ENCODE measurements around the gene PRRT4.
A peak's percentile ranks its signal among the peaks of the same experiment; 100 is the strongest.

PRRT4 gene

GRCh38 chr7:128361411-128362379 lies at the start of gene PRRT4:
PRRT4 (minus strand) TSS chr7:128361690.
- DNase-seq, result peak; percentile 74

GRCh38 chr7:128410451-128410753 lies 48.9 kb upstream of the PRRT4 start:
- no peak for DNase-seq

- DNase-seq, result peak; percentile 90
These were observed 48.3 kb upstream of the PRRT4 start, which contains the start of gene IMPDH1 for GRCh38 chr7:128409596-128410450. IMPDH1 (minus strand) TSS chr7:128409982; CDS start chr7:128409901, 81 bp downstream.

GRCh38 chr7:128408709-128409595 lies 47.5 kb upstream of the PRRT4 start:
- DNase-seq, result peak; percentile 76

- peak; percentile 28 for DNase-seq
These were observed 46.5 kb upstream of the PRRT4 start for GRCh38 chr7:128407751-128408708.

GRCh38 chr7:128407233-128407589 lies 45.7 kb upstream of the PRRT4 start:
- peak; percentile 21 for DNase-seq

- peak; percentile 60 for DNase-seq
These were observed 45.1 kb upstream of the PRRT4 start for GRCh38 chr7:128406314-128407232.

- DNase-seq, result peak; percentile 77
These were observed 44.2 kb upstream of the PRRT4 start for GRCh38 chr7:128405471-128406313.

- no peak for DNase-seq
These were observed 43.5 kb upstream of the PRRT4 start for GRCh38 chr7:128404886-128405470.

GRCh38 chr7:128404143-128404681 lies 42.7 kb upstream of the PRRT4 start:
- no peak for DNase-seq

- no peak for DNase-seq
These were observed 42.2 kb upstream of the PRRT4 start for GRCh38 chr7:128403676-128404075.

- no peak for DNase-seq
These were observed 40.9 kb upstream of the PRRT4 start for GRCh38 chr7:128402356-128402755.

GRCh38 chr7:128400566-128400965 lies 39.1 kb upstream of the PRRT4 start:
- DNase-seq, result no peak

- DNase-seq, result no peak
These were observed 38.5 kb upstream of the PRRT4 start for GRCh38 chr7:128399991-128400390.

- DNase-seq, result no peak
These were observed 37.3 kb upstream of the PRRT4 start for GRCh38 chr7:128398841-128399135.

- peak; percentile 74 for DNase-seq
These were observed 36.7 kb upstream of the PRRT4 start for GRCh38 chr7:128398016-128398840.

- no peak for DNase-seq
These were observed 34.9 kb upstream of the PRRT4 start for GRCh38 chr7:128396357-128396756.

GRCh38 chr7:128395748-128396147 lies 34.3 kb upstream of the PRRT4 start:
- no peak for DNase-seq
